Fibroblast of pulmonary artery (primary cell): ENCODE measurements around the gene SLITRK5.

Source experiments
- DNase-seq: peaks from one replicate; pipeline ENCODE4 v3.0.0-alpha.2; 2010; ENCODE audit warnings: low read depth
- H3K4me3 ChIP-seq: replicated peaks from 2 replicates; pipeline ENCODE4 v1.5.1; 2011; ENCODE audit warnings: low read depth, mild to moderate bottlenecking, control low read depth, low read length, moderate library complexity
- TF ChIP-seq, protein P1 (sequence below): IDR thresholded peaks from 2 replicates; pipeline ENCODE4 v1.5.1; 2011; ENCODE audit warnings: mild to moderate bottlenecking, control low read depth, low read length, inconsistent platforms; ENCODE audit errors: missing control alignments

Gene SLITRK5

DNA sequence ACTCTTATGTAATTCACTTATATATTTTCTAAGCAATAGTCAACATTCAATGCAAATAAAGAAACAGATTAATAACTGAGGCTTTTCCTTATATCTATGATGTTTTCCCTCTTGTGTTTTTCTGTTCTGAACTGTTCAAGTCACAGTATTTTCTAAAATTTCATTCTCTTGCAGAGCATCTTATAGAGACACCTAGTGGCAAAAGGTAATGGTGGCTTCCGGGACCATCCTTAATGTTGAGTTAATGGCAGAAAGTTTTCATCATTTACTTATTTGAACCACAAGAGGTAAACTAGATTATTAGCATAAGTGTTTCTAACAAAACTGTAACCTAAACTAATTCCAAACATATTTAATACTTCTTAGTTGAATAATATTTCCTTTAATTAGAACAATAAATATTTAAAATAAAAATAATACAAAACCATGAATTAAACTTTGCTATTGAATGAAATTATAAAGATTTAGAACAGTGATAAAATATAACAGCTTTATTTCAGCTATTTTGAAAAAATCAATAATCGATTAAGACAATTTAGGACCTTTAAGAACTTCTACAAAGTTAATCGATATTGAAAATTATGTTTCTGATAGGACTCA is 1.7 kb upstream of the SLITRK5 start:
- H3K4me3 ChIP-seq, result no peak overlapping the region
- DNase-seq, result peak; percentile 42
- TF ChIP-seq, protein P1, sequence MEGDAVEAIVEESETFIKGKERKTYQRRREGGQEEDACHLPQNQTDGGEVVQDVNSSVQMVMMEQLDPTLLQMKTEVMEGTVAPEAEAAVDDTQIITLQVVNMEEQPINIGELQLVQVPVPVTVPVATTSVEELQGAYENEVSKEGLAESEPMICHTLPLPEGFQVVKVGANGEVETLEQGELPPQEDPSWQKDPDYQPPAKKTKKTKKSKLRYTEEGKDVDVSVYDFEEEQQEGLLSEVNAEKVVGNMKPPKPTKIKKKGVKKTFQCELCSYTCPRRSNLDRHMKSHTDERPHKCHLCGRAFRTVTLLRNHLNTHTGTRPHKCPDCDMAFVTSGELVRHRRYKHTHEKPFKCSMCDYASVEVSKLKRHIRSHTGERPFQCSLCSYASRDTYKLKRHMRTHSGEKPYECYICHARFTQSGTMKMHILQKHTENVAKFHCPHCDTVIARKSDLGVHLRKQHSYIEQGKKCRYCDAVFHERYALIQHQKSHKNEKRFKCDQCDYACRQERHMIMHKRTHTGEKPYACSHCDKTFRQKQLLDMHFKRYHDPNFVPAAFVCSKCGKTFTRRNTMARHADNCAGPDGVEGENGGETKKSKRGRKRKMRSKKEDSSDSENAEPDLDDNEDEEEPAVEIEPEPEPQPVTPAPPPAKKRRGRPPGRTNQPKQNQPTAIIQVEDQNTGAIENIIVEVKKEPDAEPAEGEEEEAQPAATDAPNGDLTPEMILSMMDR, result peak; percentile 64

DNA sequence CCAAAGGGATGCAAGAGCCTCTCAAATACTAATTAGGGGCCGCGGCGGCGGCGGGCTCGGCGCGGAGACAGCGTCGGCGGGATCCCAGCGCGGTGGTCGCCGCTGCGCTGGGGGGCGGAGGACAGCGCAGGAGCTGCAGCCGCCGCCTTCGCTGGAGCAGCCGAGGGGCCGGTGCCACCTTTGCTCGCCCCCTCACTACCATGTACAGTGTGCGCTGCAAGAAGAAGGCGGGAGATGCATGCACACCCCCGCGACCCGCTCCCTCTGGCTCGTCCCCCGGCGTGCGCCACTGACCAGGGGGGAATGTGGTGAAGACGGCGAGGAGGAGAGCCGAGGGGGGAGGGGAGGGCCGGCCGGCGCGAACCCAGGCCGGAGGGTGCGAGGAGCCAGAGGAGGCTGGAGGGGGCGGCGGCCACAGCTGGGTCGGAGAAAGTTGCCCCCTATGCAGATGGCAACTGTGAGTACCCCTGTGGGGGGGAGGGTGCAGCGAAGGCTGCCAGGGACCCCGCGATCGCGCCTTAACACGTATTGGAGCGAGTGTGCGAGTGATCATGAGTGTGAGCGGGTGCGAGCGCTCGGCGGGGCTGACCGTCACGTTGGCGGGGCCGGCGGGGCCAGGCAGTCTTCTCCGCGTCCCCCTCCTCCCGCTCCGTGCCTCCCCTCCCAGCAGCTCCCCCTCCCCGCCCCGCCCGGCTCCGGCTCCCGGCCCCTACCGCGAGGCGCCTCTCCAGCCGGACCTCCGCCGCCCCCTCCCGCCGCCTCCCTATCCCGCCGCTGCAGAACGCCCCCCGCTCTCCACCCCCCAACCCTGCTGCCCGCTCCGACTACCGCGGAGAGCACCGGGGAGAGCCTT is 808 bp downstream of the SLITRK5 start:
- TF ChIP-seq, protein P1, result no peak
- no peak for DNase-seq
- peak overlapping the region; percentile 50 for H3K4me3 ChIP-seq

DNA sequence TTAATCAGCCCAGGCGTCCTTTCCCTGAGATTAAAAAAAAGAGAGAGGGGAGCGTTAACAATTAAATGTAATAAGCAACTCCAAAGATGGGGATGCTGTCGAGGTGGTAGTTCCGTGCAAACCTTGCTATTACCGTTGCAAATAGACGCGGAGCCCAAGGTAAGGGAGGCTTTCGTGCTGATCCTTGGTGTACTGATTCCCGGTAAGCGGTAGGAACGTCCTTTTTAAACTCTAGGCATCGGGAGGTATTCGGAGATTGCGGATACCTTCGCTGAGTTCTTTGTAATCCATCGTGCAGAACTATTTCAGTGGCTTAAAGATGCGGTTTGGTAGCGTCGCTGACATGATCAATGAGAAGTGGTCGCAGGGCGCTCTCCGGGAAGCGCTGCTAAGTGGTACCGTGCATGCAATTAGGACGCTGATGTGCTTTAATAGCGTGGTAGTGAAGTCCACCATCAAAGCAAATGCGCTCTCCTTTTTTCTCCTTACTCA is 3.1 kb downstream of the SLITRK5 start:
- no peak for DNase-seq
- no peak overlapping the region for H3K4me3 ChIP-seq
- TF ChIP-seq, protein P1, result no peak

DNA sequence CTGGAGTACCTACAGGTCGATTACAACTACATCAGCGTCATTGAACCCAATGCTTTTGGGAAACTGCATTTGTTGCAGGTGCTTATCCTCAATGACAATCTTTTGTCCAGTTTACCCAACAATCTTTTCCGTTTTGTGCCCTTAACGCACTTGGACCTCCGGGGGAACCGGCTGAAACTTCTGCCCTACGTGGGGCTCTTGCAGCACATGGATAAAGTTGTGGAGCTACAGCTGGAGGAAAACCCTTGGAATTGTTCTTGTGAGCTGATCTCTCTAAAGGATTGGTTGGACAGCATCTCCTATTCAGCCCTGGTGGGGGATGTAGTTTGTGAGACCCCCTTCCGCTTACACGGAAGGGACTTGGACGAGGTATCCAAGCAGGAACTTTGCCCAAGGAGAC is 4.7 kb downstream of the SLITRK5 start:
- H3K4me3 ChIP-seq, result no peak overlapping the region
- TF ChIP-seq, protein P1, result no peak
- DNase-seq, result no peak

DNA sequence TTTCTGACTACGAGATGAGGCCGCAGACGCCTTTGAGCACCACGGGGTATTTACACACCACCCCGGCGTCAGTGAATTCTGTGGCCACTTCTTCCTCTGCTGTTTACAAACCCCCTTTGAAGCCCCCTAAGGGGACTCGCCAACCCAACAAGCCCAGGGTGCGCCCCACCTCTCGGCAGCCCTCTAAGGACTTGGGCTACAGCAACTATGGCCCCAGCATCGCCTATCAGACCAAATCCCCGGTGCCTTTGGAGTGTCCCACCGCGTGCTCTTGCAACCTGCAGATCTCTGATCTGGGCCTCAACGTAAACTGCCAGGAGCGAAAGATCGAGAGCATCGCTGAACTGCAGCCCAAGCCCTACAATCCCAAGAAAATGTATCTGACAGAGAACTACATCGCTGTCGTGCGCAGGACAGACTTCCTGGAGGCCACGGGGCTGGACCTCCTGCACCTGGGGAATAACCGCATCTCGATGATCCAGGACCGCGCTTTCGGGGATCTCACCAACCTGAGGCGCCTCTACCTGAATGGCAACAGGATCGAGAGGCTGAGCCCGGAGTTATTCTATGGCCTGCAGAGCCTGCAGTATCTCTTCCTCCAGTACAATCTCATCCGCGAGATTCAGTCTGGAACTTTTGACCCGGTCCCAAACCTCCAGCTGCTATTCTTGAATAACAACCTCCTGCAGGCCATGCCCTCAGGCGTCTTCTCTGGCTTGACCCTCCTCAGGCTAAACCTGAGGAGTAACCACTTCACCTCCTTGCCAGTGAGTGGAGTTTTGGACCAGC is 5.3 kb downstream of the SLITRK5 start:
- H3K4me3 ChIP-seq, result no peak overlapping the region
- DNase-seq, result no peak
- TF ChIP-seq, protein P1, result no peak

- DNase-seq, result no peak
- TF ChIP-seq, protein P1, result no peak
- no peak overlapping the region for H3K4me3 ChIP-seq
These were observed 5.9 kb downstream of the SLITRK5 start for GRCh38 chr13:87677043-87677495.
